Fibroblast of the aortic adventitia (primary cell): ENCODE measurements around the gene CDC27. TPM values are rescaled to one million over a fixed set of nuclear protein-coding genes. Genes with fewer than 3 reads are reported as not detected.

Source experiments
- DNase-seq: peaks from one replicate; pipeline ENCODE4 v3.0.0-alpha.2; 2010; ENCODE audit warnings: low read depth
- H3K4me3 ChIP-seq: 2 replicates; pipeline ENCODE4 v1.5.1; 2011; ENCODE audit warnings: low read depth, mild to moderate bottlenecking, control low read depth, low read length, moderate library complexity
- CTCF ChIP-seq: IDR thresholded peaks from 2 replicates; pipeline ENCODE4 v1.5.1; 2011; ENCODE audit warnings: mild to moderate bottlenecking, low read length, control low read depth, inconsistent platforms; ENCODE audit not compliant: insufficient read depth
- total RNA-seq: library from RNA; depleted of rRNA; stranded (reverse); fragments of >200 nt; gene quantifications from 2 replicates; pipeline ENCODE4 v1.2.3, GENCODE V29; 2012; ENCODE audit warnings: low replicate concordance

Gene CDC27
- total RNA-seq, 1 donor: 128 TPM

- H3K4me3 ChIP-seq: no peak overlapping the region
- TF ChIP-seq CTCF: no peak
- no peak for DNase-seq
Measured at GRCh38 chr17:47193931-47194511, 4.9 kb upstream of the CDC27 start.

- no peak for DNase-seq
- H3K4me3 ChIP-seq: no peak overlapping the region
- no peak for TF ChIP-seq CTCF
Measured at GRCh38 chr17:47192554-47192953, 3.5 kb upstream of the CDC27 start.

- DNase-seq: no peak
- no peak overlapping the region for H3K4me3 ChIP-seq
- TF ChIP-seq CTCF: no peak
Measured at GRCh38 chr17:47190770-47191169, 1.7 kb upstream of the CDC27 start.

GRCh38 chr17:47190243-47190642, 1.1 kb upstream of the CDC27 start:
- no peak for TF ChIP-seq CTCF
- H3K4me3 ChIP-seq: no peak overlapping the region
- no peak for DNase-seq

- no peak for TF ChIP-seq CTCF
Measured at GRCh38 chr17:47189732-47190237, 690 bp upstream of the CDC27 start.

GRCh38 chr17:47188271-47188875, 722 bp downstream of the CDC27 start:
- no peak for TF ChIP-seq CTCF
- peak overlapping the region; percentile 91 for H3K4me3 ChIP-seq
- DNase-seq: peak; percentile 65

More at GRCh38 chr17:47189732-47190237, 690 bp upstream of the CDC27 start:
- no peak for DNase-seq
- peak overlapping the region; percentile 67 for H3K4me3 ChIP-seq
